Stimulated activated naive B cell treated with anti-CD40 and anti-IgM and Interleukin-4, amounts not matched to agents 10 μg/mL and 1 μg/mL and 100 μg/mL, for 72 hours (primary cell): ENCODE measurements around the gene POLR2J.

Experiments used
- ATAC-seq, 2 donors: fragments of 150-1000 bp; cut with Tn5 transposase; replicated peaks; 2 replicates each; pipeline ENCODE4 v1.10.0; 2021; ENCODE audit warnings: moderate library complexity in 1 of 2
- DNase-seq: peaks from one replicate; pipeline ENCODE4 v3.0.0; 2021
- H3K27ac Mint-ChIP-seq: one replicate; pipeline ENCODE4 v1.8.0; 2022; ENCODE audit warnings: mild to moderate bottlenecking, mixed read lengths
- H3K27me3 Mint-ChIP-seq, 2 donors: one replicate each; pipeline ENCODE4 v1.8.0; 2022; ENCODE audit warnings: mixed read lengths in 2 of 2
- H3K36me3 Mint-ChIP-seq, 2 donors: one replicate each; pipeline ENCODE4 v1.8.0; 2022; ENCODE audit warnings: mixed read lengths in 2 of 2, mild to moderate bottlenecking in 1 of 2
- H3K4me1 Mint-ChIP-seq, 2 donors: one replicate each; pipeline ENCODE4 v1.8.0; 2022; ENCODE audit warnings: mixed read lengths in 2 of 2, mild to moderate bottlenecking in 1 of 2
- H3K4me3 Mint-ChIP-seq, 2 donors: one replicate each; pipeline ENCODE4 v1.8.0; 2022; ENCODE audit warnings: mild to moderate bottlenecking in 2 of 2, mixed read lengths in 2 of 2, moderate library complexity in 1 of 2
- H3K9me3 Mint-ChIP-seq, 2 donors: one replicate each; pipeline ENCODE4 v1.8.0; 2022; ENCODE audit warnings: mixed read lengths in 2 of 2, mild to moderate bottlenecking in 1 of 2

The POLR2J gene

GRCh38 chr7:102446387-102447156, 32.1 kb downstream of the POLR2J start:
- DNase-seq (no peak), ATAC-seq (no peak)
- H3K27me3 Mint-ChIP-seq, result no peaks in the 10 kb centered on the region
- peak overlapping the region; percentile 97 for H3K27ac Mint-ChIP-seq
- no peaks in the 10 kb centered on the region for H3K9me3 Mint-ChIP-seq
- H3K4me3 Mint-ChIP-seq, result peak overlapping the region; percentile 28 to 50
- H3K4me1 Mint-ChIP-seq, result peaks cover 40 to 59% of the 10 kb centered on the region in 2 donors
- H3K36me3 Mint-ChIP-seq, result peaks cover 51 to 61% of the 10 kb centered on the region in 2 donors

- no peaks in the 10 kb centered on the region for H3K27me3 Mint-ChIP-seq
- H3K4me3 Mint-ChIP-seq, result peak overlapping the region; percentile 26 to 71
- DNase-seq, result no peak
- H3K9me3 Mint-ChIP-seq, result no peaks in the 10 kb centered on the region
- H3K4me1 Mint-ChIP-seq, result peaks cover 41 to 68% of the 10 kb centered on the region in 2 donors
- H3K36me3 Mint-ChIP-seq, result peaks cover 54 to 62% of the 10 kb centered on the region in 2 donors
- ATAC-seq, result no peak
- peak overlapping the region; percentile 97 for H3K27ac Mint-ChIP-seq
These were observed 33.0 kb downstream of the POLR2J start for GRCh38 chr7:102445674-102446071.

GRCh38 chr7:102444961-102445673, 33.6 kb downstream of the POLR2J start:
- H3K27ac Mint-ChIP-seq, result peak overlapping the region; percentile 97
- ATAC-seq, result peak; percentile 73 to 76

DNA sequence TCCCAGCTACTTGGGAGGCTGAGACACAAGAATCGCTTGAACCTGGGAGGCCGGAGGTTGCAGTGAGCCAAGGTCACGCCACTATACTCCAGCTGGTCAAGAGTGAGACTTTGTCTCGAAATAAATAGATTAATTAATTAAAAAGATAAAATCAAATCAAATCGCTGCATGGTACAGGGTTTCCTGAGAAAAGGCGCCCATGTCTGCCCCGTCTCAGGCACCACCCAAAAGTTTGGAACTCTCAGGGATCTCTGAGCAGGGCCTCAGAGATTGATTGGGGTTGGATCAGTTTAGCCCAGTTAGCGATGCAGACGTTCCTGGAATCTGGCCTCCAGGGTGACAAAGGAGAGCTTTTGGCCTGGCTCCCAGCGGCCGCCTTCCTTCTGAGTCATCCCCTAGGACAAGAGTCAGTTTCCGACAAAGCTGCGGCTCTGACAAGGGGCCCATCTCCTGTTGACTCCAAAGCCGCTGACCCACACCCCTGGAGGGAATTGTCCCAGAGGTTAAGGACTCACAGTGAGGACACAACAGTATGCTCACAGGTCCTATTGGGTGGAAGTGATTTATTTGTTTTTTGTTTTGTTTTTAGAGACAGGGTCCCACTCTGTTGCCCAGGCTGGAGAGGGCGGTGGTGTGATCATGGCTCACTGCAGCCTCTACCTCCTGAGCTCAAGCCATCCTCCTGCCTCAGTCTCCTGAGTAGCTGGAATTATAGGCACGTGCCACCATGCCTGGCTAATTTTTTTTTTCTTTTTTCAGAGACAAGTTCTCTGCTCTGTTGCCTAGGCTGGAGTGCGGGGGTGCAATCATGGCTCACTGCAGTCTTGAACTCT, 38.5 kb downstream of the POLR2J start:
- H3K4me1 Mint-ChIP-seq, result peaks cover 28 to 66% of the 10 kb centered on the region in 2 donors
- H3K36me3 Mint-ChIP-seq, result peaks cover 49 to 57% of the 10 kb centered on the region in 2 donors
- H3K27me3 Mint-ChIP-seq, result no peaks in the 10 kb centered on the region
- peak overlapping the region; percentile 20 for H3K27ac Mint-ChIP-seq
- no peak for DNase-seq
- H3K9me3 Mint-ChIP-seq, result no peaks in the 10 kb centered on the region
- H3K4me3 Mint-ChIP-seq, result no peak overlapping the region
- ATAC-seq, result no peak

More at GRCh38 chr7:102444961-102445673, 33.6 kb downstream of the POLR2J start:
- H3K36me3 Mint-ChIP-seq, result peaks cover 51 to 57% of the 10 kb centered on the region in 2 donors
- peaks cover 36 to 63% of the 10 kb centered on the region in 2 donors for H3K4me1 Mint-ChIP-seq
- H3K9me3 Mint-ChIP-seq, result no peaks in the 10 kb centered on the region
- peak; percentile 71 for DNase-seq
- H3K27me3 Mint-ChIP-seq, result no peaks in the 10 kb centered on the region
- H3K4me3 Mint-ChIP-seq, result peak overlapping the region; percentile 71 to 77

DNA sequence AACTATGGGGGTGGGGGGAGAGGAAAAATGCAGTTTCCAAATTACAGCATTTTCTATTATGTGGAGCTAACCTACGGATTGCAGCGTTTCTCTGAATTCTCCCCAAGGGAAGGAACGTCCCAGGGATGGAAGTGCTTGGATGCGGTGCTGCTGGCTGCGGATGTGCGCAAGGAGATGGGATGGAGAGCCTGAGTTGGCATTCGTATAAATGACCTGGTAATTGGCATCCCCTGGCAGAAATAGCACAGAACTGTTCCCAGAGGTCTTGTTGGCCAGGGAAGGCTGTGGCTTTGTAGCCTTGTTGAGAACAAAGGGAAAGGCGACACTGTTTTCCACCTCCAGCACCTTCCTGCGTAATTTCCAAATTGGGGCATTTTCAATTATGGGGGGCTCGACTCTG, 42.6 kb downstream of the POLR2J start:
- DNase-seq, result no peak
- H3K4me1 Mint-ChIP-seq, result peaks cover 23 to 59% of the 10 kb centered on the region in 2 donors
- peak overlapping the region; percentile 92 for H3K27ac Mint-ChIP-seq
- H3K36me3 Mint-ChIP-seq, result peaks cover 33 to 41% of the 10 kb centered on the region in 2 donors
- peak overlapping the region; percentile 90 to 94 for H3K4me3 Mint-ChIP-seq
- no peak for ATAC-seq
- no peaks in the 10 kb centered on the region for H3K9me3 Mint-ChIP-seq
- H3K27me3 Mint-ChIP-seq, result no peaks in the 10 kb centered on the region

GRCh38 chr7:102434039-102434486, 44.7 kb downstream of the POLR2J start:
- Mint-ChIP-seq H3K27ac (peak overlapping the region; percentile 94), H3K4me3 (peak overlapping the region; percentile 90 to 94), H3K27me3 (no peaks in the 10 kb centered on the region), H3K9me3 (peaks cover 0 to 2% of the 10 kb centered on the region in 2 donors), H3K36me3 (peaks cover 27 to 45% of the 10 kb centered on the region in 2 donors), H3K4me1 (peaks cover 38 to 71% of the 10 kb centered on the region in 2 donors)
- ATAC-seq, result peak; percentile 15 to 35
- DNase-seq, result no peak

- H3K4me3 Mint-ChIP-seq, result peak within 1 kb of the TSS; percentile 90 to 94
- no peaks in the 10 kb centered on the region for H3K27me3 Mint-ChIP-seq
- ATAC-seq (peak; percentile 64 to 73), DNase-seq (peak; percentile 73)
- H3K9me3 Mint-ChIP-seq, result peaks cover 0 to 2% of the 10 kb centered on the region in 2 donors
- peak within 1 kb of the TSS; percentile 94 for H3K27ac Mint-ChIP-seq
- peaks cover 39 to 71% of the 10 kb centered on the region in 2 donors for H3K4me1 Mint-ChIP-seq
- H3K36me3 Mint-ChIP-seq, result peaks cover 24 to 40% of the 10 kb centered on the region in 2 donors
These were observed 45.3 kb downstream of the POLR2J start, which contains the start of gene ORAI2 for GRCh38 chr7:102433219-102434038. ORAI2 (plus strand) TSS chr7:102433575; CDS start chr7:102438957, 5,382 bp downstream.

- Mint-ChIP-seq H3K4me1 (peaks cover 39 to 72% of the 10 kb centered on the region in 2 donors), H3K27me3 (no peaks in the 10 kb centered on the region), H3K9me3 (peaks cover 0 to 2% of the 10 kb centered on the region in 2 donors), H3K36me3 (peaks cover 24 to 35% of the 10 kb centered on the region in 2 donors), H3K4me3 (peak overlapping the region; percentile 71 to 72), H3K27ac (peak overlapping the region; percentile 93)
- ATAC-seq (peak; percentile 59 to 70), DNase-seq (no peak)
These were observed 46.1 kb downstream of the POLR2J start for GRCh38 chr7:102432442-102433218.

DNA sequence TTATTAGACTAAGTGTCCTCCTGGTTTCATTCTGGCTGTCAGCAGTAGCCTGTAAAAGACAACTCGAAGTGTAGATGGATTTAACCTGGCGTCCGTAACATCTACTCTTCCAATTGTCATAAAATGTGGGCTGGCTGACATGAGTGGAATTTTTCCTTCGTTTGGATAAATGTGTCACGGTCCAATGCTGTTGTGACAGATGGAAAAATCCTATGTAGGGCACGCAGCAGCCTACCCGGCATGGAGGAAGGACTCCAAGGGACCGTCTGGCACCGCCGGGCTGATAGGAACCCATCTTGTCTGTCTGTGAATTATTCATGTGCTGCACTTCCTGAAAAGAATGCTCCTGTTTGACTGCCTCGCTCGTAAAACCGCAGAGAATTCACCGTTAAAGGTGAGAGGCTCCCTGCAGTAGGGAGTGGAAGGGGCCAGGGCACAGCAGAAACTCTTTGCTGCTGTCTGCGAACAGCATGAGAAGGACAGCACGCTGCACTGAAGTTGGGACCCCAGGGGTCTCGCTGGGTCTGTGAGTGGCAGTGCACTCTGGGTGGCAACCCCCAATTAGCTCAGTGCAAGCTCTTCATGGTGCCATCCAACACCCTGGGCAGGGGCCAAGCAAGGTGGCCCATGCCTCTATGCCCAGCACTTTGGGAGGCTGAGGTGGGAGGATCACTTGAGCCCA, 47.0 kb downstream of the POLR2J start:
- ATAC-seq (peak; percentile 49 to 53), DNase-seq (no peak)
- Mint-ChIP-seq H3K36me3 (peaks cover 24 to 34% of the 10 kb centered on the region in 2 donors), H3K4me1 (peaks cover 44 to 76% of the 10 kb centered on the region in 2 donors), H3K27me3 (no peaks in the 10 kb centered on the region), H3K4me3 (peak overlapping the region; percentile 71 to 75), H3K9me3 (peaks cover 0 to 2% of the 10 kb centered on the region in 2 donors), H3K27ac (peak overlapping the region; percentile 97)

DNA sequence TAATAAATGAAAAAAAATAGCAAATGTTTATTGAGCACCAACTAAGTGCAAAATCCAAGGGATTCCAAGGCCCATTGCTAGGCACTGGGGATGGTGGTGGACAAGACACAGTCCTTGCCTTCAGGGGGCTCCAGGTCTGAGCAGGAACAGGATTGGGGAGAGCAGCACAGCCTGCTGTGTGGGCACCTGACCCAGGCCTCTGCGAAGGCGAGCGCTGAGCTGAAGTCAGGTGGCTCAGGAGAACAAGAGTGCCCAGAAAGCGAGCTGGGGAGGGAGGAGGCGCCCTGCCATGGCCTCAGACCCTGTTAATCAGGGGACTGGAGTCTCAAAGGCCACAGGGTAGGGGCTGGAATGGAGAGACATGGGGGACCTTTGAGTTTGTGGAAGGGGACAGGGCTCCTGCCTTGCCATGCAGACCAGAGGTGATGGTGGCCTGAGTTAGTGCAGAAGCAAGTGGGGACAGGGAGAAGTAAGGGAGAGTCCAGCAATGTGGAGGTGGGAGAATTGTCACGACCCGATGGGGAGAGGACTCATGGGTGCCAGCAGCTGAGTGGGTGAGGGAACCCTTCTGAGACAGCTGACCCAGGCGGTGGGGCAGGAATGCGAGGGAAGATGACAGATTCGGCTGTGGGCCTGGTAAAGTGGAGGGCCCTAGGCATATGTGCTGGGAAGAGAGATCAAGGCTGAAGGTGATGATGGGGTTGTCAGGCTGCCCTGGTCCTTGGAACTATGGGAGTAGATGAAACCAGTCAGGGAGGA, 49.4 kb downstream of the POLR2J start:
- DNase-seq (no peak), ATAC-seq (no peak)
- Mint-ChIP-seq H3K27ac (peak overlapping the region; percentile 92), H3K36me3 (peaks cover 16 to 33% of the 10 kb centered on the region in 2 donors), H3K4me3 (peak overlapping the region; percentile 4 to 25), H3K4me1 (peaks cover 51 to 76% of the 10 kb centered on the region in 2 donors), H3K9me3 (peaks cover 0 to 2% of the 10 kb centered on the region in 2 donors), H3K27me3 (no peaks in the 10 kb centered on the region)

GRCh38 chr7:102427019-102427405, 51.7 kb downstream of the POLR2J start:
- Mint-ChIP-seq H3K9me3 (peaks cover 0 to 2% of the 10 kb centered on the region in 2 donors), H3K27ac (peak overlapping the region; percentile 100), H3K4me3 (peak overlapping the region; percentile 83), H3K36me3 (peaks cover 18 to 39% of the 10 kb centered on the region in 2 donors), H3K4me1 (peaks cover 59 to 83% of the 10 kb centered on the region in 2 donors), H3K27me3 (no peaks in the 10 kb centered on the region)
- ATAC-seq (no peak), DNase-seq (no peak)
